Activated T-cell treated with anti-CD3 and anti-CD28 coated beads for 48 hours (primary cell): Measurements from ENCODE around the gene ARG2.

ENCODE experiments used
- DNase-seq: peaks from one replicate; pipeline ENCODE4 v3.0.0-alpha.2; 2020; ENCODE audit warnings: low read depth

Gene ARG2

GRCh38 chr14:67638642-67639041, 18.9 kb downstream of the ARG2 start:
- no peak for DNase-seq

- no peak for DNase-seq
These were observed 21.8 kb downstream of the ARG2 start for GRCh38 chr14:67641480-67641879.

- peak; percentile 21 for DNase-seq
These were observed 22.4 kb downstream of the ARG2 start for GRCh38 chr14:67641902-67642749.

- DNase-seq: no peak
These were observed 24.0 kb downstream of the ARG2 start for GRCh38 chr14:67643713-67644112.

GRCh38 chr14:67644428-67644827, 24.7 kb downstream of the ARG2 start:
- DNase-seq: no peak

GRCh38 chr14:67645414-67645813, 25.7 kb downstream of the ARG2 start:
- DNase-seq: no peak

GRCh38 chr14:67646131-67646530, 26.4 kb downstream of the ARG2 start:
- DNase-seq: no peak

GRCh38 chr14:67650151-67650550, 30.4 kb downstream of the ARG2 start:
- DNase-seq: no peak

- DNase-seq: no peak
These were observed 31.0 kb downstream of the ARG2 start for GRCh38 chr14:67650694-67651093.

- DNase-seq: no peak
These were observed 32.5 kb downstream of the ARG2 start for GRCh38 chr14:67652189-67652588.

- DNase-seq: no peak
These were observed 34.0 kb downstream of the ARG2 start for GRCh38 chr14:67653651-67654280.

- DNase-seq: no peak
These were observed 43.9 kb downstream of the ARG2 start for GRCh38 chr14:67663633-67664032.

- no peak for DNase-seq
These were observed 46.1 kb downstream of the ARG2 start for GRCh38 chr14:67665868-67666267.

- no peak for DNase-seq
These were observed 47.2 kb downstream of the ARG2 start for GRCh38 chr14:67666750-67667449.

GRCh38 chr14:67668559-67668958, 48.8 kb downstream of the ARG2 start:
- DNase-seq: no peak

- DNase-seq: no peak
These were observed 53.7 kb downstream of the ARG2 start for GRCh38 chr14:67673451-67673850.

- peak; percentile 49 for DNase-seq
These were observed 54.4 kb downstream of the ARG2 start for GRCh38 chr14:67674139-67674479.

- DNase-seq: peak; percentile 77
These were observed 54.9 kb downstream of the ARG2 start, which contains the start of gene VTI1B for GRCh38 chr14:67674480-67675218. TSS of gene VTI1B (minus strand) at chr14:67674632. CDS start at chr14:67674489, 143 bp downstream.

GRCh38 chr14:67675219-67675582, 55.5 kb downstream of the ARG2 start:
- no peak for DNase-seq

GRCh38 chr14:67679006-67679405, 59.3 kb downstream of the ARG2 start:
- no peak for DNase-seq

GRCh38 chr14:67680121-67680602, 60.4 kb downstream of the ARG2 start:
- no peak for DNase-seq

- DNase-seq: no peak
These were observed 61.2 kb downstream of the ARG2 start for GRCh38 chr14:67680941-67681340.
